GM12875 (cell line): ENCODE measurements around the gene LSAMP.

Experiments used
- H3K4me3 ChIP-seq: one replicate; pipeline ENCODE4 v1.5.1; 2011; ENCODE audit warnings: low read depth, low read length, control low read depth
- TF ChIP-seq, protein P1 (sequence below): IDR thresholded peaks from 2 replicates; pipeline ENCODE4 v1.5.1; 2011; ENCODE audit warnings: low read depth, mild to moderate bottlenecking, control low read depth, inconsistent platforms, low read length, moderate library complexity, borderline replicate concordance; ENCODE audit not compliant: insufficient read depth

Gene LSAMP

DNA sequence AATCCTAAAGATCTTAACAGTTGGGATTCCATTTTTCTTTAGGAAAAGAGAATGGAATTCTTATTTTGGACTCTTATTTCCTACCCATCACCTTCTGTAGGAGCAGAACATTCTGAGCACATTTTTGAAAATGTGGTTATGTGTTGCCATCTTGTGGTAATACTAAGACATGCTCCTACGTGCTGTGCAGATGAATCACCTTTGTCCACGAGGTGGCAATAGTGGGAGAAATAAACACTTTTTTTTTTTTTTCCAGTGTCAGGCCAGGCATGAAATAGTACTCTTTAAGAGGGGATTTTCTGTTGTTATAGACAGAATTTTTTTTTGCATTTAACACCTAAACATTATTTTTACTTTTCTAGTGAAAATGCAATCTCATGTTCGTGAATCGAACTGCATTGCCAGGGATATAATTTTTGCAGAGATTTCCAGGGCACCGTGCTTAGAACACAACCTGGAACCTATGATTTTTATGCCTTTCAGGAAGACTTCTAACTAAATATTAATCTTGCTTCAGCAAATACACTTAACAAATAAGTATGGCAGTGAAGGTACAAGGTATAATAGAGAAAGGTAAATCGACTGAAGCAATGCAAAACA is 625.4 kb downstream of the LSAMP start:
- no peak overlapping the region for H3K4me3 ChIP-seq
- TF ChIP-seq, protein P1, sequence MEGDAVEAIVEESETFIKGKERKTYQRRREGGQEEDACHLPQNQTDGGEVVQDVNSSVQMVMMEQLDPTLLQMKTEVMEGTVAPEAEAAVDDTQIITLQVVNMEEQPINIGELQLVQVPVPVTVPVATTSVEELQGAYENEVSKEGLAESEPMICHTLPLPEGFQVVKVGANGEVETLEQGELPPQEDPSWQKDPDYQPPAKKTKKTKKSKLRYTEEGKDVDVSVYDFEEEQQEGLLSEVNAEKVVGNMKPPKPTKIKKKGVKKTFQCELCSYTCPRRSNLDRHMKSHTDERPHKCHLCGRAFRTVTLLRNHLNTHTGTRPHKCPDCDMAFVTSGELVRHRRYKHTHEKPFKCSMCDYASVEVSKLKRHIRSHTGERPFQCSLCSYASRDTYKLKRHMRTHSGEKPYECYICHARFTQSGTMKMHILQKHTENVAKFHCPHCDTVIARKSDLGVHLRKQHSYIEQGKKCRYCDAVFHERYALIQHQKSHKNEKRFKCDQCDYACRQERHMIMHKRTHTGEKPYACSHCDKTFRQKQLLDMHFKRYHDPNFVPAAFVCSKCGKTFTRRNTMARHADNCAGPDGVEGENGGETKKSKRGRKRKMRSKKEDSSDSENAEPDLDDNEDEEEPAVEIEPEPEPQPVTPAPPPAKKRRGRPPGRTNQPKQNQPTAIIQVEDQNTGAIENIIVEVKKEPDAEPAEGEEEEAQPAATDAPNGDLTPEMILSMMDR, result peak; percentile 80

DNA sequence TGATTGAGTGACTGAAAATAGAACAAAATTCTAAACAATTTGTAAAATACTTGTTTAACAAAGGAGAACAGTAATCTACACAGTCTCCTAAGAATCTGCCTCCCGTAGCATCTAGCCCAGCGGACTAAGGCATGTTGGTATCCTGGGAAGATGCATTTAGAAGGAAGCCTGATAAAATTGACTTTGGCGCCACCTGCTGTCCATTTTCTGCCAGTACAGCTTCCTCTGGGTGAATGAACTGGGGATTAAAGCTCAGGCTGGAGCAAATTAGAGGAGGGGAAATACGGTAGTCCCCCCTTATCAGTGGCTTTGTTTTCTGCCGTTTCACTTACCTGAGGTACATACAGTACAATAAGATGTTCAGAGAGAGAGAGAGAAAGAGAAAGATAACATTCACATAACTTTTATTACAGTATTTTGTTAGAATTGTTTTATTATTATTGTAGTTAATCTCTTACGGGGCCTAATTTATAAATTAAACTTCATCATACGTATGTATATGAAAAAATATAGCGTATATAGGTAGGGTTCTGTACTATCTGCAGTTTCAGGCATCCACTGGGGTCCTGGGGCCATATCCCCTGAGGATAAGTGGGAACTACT is 630.4 kb downstream of the LSAMP start:
- TF ChIP-seq, protein P1, result peak; percentile 76
- no peak overlapping the region for H3K4me3 ChIP-seq

DNA sequence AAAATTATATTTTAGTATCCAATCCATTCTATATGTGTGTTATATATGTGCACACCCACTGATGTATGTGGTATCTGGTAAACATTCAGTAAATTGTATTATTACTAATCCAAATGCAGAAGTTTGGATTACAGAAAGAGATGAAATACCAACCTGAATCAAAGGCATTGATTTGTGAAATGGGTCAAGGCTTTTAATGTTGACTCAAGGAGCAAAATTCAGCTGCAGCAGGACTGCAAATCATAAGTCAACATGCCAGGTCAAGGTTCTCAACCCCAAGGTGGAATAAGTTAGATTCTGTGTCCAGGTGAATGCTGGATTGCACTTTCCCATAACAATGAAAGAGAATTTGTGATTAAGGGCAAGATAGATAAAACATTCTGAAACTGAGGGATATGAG is 631.3 kb downstream of the LSAMP start:
- TF ChIP-seq, protein P1, result no peak
- no peak overlapping the region for H3K4me3 ChIP-seq

DNA sequence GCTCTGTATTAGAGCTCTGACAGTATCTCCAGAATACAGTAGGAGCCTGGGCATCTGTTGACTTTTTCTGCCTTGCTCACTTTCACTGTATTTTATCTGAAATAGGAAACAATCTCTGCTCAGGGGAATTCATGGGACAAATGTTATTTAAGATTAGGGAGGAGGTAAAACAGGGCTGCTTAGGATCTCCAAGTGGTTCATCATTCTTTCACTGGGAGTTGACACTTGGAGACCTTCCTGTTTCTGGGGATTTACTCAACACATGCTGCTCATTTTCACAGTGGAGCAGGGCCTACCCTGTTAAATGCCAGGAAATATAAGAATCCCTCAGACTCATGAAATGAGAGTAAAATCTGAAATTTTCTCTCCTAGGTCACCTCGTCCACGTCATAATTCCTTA is 636.5 kb downstream of the LSAMP start:
- TF ChIP-seq, protein P1, result no peak
- H3K4me3 ChIP-seq, result no peak overlapping the region

DNA sequence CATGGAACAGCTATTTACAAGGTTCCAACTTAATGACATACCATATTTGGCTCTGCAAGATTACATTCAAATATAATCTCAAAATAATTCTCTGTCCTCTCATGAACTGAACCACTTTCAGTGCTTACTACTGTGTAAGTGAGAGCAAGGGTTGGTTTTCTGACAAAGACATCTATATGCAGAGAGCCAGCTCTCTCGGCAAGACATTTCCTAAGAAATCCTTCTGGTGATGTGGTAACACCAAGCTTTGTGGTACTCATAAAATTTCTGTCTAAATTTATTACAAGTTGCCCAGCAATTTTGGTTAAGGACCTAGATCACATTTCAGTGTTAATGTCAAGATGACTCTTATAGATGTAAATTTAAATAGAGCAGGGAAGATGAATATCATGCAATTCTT is 637.0 kb downstream of the LSAMP start:
- H3K4me3 ChIP-seq, result no peak overlapping the region
- TF ChIP-seq, protein P1, result no peak

DNA sequence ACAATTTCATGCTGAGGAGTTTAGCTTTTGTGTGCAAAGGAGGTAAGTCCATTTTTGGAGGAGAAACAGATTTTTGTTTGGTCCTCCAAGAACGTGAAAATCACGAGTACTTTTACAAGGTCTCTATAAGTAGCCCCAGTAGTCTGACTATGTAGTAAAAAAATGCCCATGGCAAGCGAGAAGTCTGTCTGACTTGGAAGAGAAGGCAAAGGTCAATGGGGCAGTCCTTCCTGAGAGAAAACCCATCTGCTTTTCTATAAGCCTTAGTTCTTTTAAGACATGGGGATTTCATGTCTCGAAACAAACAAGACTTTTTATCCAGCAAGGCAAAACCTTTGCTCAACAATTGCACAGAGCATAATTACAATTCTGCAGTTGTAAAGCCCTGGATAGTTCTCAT is 638.8 kb downstream of the LSAMP start:
- no peak overlapping the region for H3K4me3 ChIP-seq
- TF ChIP-seq, protein P1, result no peak

DNA sequence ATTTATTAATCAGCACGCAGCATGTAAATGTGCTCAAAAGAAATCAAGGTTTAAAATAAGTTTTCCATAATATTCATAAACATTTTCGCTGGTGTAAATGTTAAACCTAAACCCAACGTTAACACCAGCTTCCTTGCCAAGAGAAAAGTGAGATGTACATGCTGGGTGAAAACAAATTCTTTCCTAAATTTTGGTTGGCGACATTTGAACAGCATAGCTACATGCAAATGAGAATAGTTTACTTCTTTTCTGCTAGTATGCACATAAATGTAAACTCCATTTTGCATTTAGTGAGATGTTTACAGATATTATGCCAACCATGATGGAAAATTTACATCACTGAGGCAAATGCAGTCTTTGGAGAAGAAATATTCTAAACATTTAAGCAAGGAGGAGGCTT is 639.8 kb downstream of the LSAMP start:
- TF ChIP-seq, protein P1, result no peak
- H3K4me3 ChIP-seq, result no peak overlapping the region
